Islet of Langerhans (tissue), 1 donor: ENCODE measurements around the gene INSYN2A.

Source experiments
- FAIRE-seq: peaks from one replicate; lab custom pipeline; 2011; peaks lifted over from hg19 to GRCh38; lab: Jason Lieb, UNC

INSYN2A gene, protein sequence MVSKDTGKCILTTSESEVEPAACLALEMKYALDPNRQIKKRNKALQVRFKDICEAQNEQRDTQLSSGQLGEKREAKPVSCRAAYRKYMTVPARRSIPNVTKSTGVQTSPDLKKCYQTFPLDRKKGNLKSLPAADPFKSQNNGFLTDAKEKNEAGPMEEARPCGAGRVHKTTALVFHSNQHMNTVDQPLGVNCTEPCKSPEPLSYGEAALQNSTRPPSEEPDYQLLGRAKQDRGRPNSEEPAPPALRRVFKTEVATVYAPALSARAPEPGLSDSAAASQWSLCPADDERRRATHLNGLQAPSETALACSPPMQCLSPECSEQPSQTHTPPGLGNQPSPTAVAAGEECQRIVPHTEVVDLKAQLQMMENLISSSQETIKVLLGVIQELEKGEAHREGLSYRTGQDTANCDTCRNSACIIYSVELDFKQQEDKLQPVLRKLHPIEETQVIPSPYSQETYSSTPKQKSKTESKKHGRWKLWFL

DNA sequence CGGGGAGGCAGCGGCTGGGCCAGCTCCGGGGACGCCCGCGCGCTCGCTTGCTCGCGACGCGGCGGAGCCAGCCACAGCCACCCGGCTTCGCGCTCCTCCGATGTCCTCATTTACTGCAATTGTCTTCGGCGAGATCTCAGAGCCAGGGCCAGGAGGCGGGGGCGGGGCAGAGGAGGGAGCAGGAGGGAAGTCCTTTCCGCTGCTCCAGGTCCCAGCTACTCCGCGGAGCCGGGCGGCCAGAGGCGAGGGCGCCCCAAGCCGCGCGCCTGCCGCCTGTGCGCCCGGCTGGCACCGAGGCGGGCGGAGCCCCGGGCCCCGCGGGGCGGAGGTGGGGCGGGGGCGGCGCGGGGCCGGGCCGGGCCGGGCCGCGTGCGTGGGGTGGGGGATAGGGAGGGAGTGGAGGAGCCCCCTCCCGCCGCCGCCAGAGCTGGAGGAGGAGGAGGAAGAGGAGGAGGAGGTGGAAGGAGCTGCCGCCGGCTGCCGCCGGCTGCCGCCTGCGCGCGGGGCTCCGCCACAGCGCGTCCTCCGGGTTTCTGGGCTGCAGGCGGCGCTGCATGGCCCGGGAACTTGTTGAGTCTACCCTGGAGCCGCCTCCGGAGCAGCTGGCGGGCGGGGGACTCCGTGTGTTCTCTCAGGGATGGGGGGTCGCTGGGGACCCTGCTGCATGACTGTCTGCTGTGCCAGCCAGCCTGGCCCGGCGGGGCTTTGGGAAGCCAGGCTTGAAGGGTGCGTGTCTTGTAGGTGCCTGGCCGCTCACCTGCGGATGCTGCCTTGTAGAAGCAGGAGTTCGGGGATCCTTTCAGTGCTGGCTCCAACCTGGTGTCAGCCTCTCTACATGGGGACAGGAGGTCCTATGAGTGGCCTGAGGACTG, at the start of gene INSYN2A:
TSS of gene INSYN2A (minus strand) at position 310 of the 872 bp plus-strand sequence. CDS start 20,196 bp downstream, outside the sequence.
- no peak for FAIRE-seq

DNA sequence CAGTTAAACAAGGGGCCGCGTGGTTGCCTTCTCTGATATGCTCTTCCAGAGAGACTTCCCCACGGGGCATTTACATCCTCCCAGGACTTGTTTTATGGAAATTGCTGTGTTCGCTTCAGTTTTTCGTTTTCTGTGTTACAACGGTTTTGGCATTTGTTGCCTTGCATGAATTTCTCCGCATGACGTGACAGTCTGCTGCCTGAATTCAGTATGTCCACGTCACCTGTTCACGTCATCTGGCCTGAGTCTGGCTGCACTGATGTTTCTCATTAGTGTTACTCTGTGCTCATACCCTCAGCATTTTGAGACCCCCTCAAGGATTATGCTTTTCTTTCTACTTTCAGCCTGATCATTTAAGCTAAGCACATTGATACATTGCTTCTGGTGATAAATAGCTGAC, 49.1 kb upstream of the INSYN2A start:
- FAIRE-seq, result no peak

DNA sequence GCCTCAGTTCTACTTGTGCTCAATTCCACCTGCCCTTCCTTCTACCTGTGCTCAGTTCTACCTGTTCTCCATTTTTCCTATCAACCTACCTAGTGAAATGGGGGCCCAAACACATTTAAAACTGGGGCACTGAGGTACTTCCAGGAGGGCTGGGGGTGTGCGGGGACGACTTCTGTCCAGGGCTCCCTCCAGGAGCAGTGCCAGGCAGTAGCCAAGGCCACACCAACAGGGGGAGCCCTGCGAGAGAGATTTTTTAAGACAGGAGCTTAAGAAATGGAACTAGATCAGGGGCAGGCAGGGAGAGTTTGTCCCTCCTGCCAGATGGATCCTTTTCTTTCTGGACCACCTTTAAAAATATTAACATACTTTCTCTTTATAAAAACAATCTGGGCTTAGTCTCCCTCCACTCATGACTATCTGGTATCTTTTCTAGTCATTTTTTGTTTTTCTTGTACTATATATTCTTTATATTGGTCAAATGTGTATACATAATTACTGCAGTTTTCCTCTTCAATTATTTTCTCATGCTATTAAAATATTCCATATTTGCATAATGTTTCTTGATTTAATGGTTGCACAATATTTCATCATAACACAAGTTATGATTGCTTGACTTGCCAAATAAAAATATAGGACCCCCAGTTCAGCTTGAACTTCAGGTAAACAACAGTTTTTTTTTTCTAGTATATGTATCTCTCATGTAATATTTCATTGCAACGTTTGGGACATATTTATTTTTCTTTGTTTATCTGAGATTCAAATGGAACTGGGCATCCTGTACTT, 47.3 kb upstream of the INSYN2A start:
- no peak for FAIRE-seq

DNA sequence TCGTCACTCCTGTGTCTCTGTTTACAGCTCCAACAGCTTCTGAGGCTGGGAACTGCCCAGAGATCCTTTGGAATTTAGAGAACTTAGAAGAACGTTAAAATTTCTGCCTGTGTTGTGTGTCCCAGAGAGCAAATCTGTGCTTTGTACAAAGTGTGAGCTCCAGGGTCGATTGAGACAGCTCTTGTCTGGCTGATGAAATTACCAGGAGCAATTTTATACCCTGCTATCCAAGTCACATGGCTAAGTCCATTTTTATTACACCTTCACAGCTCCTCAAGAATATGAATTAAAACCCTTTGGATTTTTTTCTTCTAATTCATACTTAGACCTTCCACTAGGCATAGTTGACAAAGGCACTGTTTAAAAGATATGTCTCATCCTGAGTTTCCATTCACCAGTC, 46.5 kb upstream of the INSYN2A start:
- FAIRE-seq, result no peak

- FAIRE-seq, result no peak
These were observed 39.9 kb upstream of the INSYN2A start for GRCh38 chr10:127236266-127236665.

DNA sequence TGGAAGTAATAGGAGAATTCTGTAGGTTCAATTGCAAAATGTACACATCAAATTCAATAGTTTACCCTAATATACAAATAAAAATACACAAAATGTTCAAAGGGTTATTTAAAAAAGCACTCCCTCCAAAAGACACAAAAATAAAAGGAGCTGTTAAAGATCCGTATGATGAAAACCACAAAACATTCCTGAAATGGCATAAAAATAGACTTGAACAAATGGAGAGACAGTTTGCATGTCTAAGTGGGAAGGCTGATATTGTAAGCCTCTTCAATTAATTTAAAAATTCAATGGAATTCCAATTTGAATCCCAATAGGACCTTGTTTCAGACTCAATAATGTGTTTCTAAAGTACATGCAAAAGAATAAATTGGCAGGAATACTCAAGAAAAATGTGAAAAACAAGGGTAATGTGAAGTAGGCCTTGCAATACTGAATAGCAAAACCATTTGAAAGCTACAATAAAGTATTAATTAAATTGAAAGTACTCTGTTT, 38.0 kb upstream of the INSYN2A start:
- no peak for FAIRE-seq

- no peak for FAIRE-seq
These were observed 31.9 kb upstream of the INSYN2A start for GRCh38 chr10:127228195-127228787.

- no peak for FAIRE-seq
These were observed 31.3 kb upstream of the INSYN2A start for GRCh38 chr10:127227663-127228062.

DNA sequence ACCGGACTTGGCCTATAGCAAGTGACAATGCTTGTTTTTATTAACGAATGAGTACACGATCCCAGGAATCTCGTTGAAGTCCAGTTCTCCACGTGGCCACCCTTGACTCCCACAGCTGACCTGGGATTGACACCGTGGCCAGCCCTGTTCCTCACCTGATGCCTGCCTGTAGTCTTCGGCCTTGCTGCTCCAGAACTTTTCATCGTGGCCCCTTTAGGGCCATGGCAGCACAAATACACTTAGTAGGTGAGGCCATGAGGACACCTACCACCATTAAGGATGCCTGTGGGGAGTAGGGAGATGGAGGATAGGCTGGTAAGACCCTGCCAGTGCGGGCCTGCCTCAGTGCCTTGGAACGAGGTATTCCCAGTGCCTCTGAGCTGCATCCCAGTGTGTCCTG, 30.6 kb upstream of the INSYN2A start:
- no peak for FAIRE-seq

- FAIRE-seq, result no peak
These were observed 24.9 kb upstream of the INSYN2A start for GRCh38 chr10:127221281-127221680.

DNA sequence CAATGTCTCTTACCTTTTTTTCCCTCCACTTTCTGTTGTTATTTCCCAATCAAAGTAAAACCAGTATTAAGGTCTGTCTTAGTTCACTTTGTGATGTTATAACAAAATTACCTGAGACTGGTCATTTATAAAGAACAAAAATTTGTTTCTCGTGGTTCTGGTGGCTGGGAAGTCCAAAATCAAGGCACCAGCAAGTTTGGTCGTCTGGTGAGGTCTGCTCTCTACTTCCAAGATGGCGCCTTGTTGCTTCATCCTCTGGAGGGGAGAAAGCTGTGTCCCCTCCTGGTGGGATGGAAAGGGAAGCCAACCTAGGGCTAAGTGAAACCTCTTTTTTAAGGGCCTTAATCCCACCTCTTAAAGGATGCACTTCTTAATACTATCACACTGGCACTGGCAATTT, 22.3 kb upstream of the INSYN2A start:
- FAIRE-seq, result no peak

DNA sequence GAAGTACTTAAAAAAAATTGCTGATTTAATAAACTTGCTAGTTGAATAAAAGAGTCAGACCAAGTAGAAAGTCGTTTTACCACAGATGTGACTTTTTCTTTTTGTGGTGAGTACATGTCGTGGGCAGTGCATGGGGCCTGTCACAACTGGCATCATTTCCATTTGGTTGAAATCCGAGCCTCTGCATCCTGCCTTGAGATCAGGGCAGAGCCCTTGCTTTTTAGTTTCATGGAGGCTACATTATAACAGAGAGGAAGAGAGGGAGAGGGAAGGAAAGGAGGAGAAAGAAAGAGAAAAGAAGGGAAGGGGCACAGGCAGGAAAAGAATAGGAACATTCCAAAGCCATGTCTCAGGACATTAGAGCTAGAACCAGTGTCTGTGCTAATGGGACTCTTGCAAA, 20.4 kb upstream of the INSYN2A start:
- no peak for FAIRE-seq

DNA sequence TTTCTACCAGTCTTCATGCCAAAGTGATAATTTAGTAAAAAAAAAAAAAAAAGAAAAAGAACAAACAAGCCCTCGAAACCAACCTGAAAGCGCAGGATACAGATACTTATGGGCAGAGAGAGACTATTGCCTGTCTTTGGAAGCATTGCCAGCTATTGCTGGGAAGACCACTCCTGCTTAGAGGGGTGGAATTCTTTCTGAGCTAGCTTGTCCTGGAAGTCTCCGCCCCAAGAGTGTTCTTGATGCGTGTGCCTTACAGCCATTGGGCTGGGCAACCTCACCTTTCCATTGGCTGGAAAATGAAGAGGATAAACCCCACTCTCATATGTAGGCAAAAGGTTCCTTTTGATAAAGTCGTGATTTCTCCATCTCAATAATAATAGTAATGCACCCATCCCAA, 19.9 kb upstream of the INSYN2A start:
- no peak for FAIRE-seq

GRCh38 chr10:127215866-127216265, 19.5 kb upstream of the INSYN2A start:
- FAIRE-seq, result no peak

- FAIRE-seq, result no peak
These were observed 14.6 kb upstream of the INSYN2A start for GRCh38 chr10:127210936-127211466.

DNA sequence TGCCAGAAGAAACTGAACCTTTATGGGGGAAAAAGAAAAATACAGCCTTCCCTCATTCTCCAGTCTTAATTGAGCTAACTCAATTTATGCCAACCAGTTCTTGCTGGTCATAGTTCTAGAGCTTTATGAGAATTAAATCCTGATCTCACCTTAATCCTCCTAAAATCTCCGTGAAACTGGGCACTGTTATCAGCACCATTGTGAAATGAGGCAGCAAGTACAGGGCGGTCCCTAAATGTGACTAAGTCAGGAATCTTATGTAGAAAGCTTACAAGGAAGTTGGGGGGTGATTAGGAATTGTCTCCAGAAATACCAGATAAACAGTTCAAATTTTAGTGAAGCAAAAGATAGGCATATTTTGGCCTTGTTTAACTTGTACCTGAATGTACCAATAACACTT, 10.7 kb upstream of the INSYN2A start:
- FAIRE-seq, result no peak

GRCh38 chr10:127203067-127203466, 6.7 kb upstream of the INSYN2A start:
- FAIRE-seq, result no peak

DNA sequence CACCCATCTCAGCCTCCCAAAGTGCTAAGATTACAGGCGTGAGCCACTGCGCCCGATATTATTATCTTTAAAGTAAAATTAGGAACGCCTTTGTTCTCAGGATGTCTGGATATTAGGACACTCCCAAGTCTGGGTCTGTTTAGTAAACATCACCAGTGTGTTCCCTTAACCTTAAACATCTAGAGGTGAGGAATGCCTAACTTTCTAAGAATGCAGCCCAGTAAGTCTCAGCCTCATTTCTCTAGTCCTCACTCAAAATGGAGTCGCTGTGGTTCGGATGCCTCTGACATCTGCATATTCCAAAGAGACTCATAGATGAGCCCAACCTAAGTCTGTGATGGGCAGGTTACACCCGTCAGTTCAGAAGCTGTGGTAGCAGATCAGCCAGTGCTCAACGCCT, 4.3 kb upstream of the INSYN2A start:
- FAIRE-seq, result no peak

GRCh38 chr10:127198721-127199120, 2.3 kb upstream of the INSYN2A start:
- no peak for FAIRE-seq

DNA sequence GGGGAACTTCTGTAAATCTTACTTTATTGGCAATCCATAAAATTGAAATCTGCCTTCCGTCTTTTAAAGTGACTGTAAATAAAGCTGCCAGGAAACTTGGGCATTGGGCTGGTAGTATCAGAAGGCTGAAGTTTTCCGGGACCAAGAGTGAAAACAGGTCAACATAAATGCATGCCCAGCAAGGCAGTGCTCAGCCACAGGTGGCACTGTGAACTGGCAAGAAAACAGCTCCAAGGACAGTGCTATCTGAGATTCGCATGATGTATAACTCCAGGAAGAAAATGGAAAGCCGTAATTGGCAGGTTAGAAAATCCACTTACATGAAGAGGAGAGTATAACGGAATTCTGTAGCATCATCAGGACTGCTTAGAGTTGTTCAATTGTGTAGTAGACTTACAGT, 1.9 kb upstream of the INSYN2A start:
- FAIRE-seq, result no peak

DNA sequence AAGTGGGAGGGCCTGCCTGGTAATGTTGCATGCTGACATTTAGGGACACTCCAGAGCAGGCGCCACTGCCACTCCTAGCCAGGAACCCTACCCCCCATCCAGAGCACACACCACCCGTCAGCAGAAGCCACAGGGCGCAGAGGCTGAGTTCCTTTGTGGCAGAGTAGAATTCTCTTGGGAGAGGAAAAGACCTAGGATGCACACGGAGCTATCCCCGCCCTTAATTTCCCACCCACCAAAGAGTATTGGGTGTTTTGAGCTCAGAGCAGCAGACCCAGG, 702 bp upstream of the INSYN2A start:
- no peak for FAIRE-seq
